IPS DF 4.7 (cell line): Measurements from ENCODE around the gene MORC3.

Experiments
- DNase-seq: peaks from one replicate; pipeline ENCODE4 v3.0.0-alpha.2; 2013; ENCODE audit warnings: low spot score; ENCODE audit errors: extremely low read depth

The MORC3 gene

DNA sequence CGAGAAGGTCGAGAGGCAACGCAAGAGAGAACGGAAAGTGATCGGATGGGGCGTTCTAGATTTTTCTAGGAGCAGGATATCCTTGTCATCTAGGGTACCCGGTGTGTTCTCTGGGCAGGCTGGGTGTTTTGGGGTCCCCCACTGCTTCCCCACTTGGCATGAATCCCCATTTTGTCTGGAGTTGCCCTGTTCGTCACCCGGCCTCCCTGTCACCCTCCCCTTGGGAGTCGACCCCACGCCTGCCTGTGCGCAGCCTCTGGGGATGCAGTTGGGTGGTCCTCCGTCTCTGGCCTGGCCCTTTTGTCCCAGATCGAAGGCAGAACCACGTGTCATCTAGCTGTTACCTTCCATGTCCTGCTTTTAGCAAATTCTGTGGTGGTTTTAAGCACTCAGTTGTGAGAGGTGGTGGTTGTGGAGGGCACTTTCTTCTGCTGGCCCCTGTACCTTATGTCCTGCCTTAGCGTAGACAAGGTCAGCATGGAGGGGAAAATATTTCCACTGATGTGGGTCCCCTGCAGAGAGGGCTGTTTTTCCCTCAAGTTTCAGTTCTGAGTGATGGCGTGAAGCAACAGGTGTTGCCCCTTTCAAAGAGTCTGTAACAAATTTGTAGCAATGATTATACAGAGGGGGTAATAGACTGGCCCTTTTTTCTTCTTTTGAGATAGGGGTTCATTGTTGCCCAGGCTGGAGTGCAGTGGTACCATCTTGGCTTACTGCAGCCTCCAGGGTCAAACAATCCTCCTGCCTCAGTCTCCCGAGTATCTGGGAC lies 100.8 kb downstream of the MORC3 start:
- DNase-seq = no peak

DNA sequence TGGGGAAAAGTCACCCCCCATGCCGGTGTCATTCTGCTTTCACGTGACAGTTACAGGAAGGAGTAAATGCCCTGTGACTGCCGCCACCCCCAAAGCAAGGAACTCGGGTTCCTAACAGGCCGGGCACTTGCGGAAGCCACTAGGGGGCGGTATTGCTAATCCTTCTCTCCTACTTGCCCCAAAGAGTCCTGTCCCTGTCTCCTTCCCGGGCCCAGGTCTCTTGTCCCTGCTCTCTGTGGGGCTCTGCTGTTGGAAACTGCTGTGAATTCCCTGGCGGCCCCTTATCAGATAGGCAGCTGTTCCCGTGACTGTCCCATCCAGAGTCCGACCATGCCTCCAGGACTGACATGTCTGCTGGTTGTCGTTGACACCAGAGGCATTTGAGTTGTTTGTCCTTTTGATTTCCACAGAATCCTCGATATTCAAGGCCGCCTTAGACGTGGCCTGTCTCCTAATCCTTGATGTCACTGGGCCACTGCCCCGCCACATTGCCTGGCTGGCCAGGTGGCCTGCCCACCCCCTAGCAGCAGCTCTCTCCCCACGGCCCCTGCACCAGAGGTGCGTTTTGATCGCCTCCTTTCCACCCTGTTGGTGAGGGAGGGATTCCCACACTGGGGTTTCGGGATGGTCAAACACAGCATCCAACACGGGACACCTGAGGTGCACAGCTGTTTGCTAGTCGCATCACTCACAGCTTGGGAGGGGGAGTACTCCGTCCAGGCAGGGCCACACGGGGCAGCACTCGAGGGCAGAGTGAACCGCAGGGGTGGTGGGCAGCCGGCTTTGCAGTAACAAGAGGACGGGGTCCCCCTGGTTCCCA lies 102.5 kb downstream of the MORC3 start:
- DNase-seq = peak; percentile 64

DNA sequence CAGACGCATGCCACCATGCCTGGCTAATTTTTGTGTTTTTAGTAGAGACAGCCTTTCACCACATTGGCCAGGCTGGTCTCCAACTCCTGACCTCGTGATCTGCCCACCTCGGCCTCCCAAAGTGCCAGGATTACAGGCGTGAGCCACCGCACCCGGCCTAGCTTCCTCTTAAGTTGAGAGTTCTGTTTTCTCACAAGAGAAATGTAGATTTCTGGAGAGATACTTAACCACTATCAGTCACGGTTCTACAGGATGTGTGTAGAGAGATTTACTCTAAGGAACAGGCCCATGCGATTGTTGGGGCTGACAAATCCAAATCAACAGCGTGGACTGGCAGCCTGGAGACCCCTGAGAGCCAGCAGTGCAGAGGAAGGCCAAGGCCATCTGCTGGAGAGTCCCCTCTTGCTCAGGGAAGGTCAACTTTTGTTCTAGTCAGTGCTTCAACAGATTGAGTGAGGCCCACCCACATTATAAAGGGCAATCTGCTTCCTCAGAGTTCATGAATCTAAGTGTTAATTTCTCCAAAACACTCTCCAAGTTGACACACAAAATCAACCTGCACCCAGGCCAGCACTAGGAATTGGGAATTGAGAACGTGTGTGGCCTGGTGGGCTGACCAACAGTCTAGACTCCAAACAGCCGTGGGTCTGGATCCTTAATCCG lies 103.9 kb downstream of the MORC3 start:
- no peak for DNase-seq

DNA sequence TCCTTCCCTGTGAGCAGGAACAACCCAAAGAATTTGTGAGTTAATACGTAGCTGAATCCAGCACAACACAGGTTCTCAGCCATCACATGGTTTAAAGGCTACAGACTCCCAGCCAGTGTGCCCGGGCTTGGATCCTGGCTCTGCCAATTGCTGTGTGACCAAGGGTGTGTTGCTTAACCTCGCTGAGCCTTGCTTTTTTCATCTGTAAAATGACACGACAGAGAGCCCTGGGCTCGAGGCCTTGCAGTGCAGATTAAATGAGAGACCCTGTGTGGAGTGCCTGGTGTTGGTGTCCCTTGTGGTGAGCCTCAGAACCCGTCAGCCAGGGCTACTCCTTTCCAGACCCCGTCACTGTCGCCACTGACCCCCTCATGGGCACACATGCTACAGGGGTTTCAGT lies 104.6 kb downstream of the MORC3 start:
- no peak for DNase-seq

DNA sequence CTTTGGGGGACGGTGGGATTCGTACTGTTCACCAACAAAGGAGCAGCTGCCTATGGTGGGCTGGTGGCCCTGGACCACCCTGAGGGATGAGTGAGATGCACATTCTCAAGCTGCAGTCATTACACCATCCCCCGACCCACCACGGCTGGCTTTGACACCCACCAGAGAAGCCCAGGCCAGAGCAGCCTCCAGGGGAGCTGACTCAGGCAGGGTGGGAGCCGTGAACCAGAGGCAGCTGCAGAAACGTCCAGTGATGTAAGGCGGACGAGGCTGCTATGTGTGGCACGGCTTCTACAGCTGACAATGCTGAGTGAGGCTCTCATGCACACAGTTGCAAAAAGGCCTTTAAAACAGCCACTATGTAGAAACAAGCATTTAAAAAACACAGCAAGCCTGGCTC lies 105.3 kb downstream of the MORC3 start:
- no peak for DNase-seq
